ENCODE results near the gene OR9Q1.
A peak's percentile ranks its signal among the peaks of the same experiment; 100 is the strongest.

Gene OR9Q1

GRCh38 chr11:58034471-58034870, 10.8 kb downstream of the OR9Q1 start:
- DNase-seq, result no peak

- no peak for DNase-seq
Observed at GRCh38 chr11:58039589-58039988, 15.9 kb downstream of the OR9Q1 start.

GRCh38 chr11:58043379-58043778, 19.7 kb downstream of the OR9Q1 start:
- DNase-seq, result no peak

GRCh38 chr11:58046231-58046630, 22.6 kb downstream of the OR9Q1 start:
- no peak for DNase-seq

- DNase-seq, result no peak
Observed at GRCh38 chr11:58047818-58048217, 24.1 kb downstream of the OR9Q1 start.

- no peak for DNase-seq
Observed at GRCh38 chr11:58055806-58056401, 32.2 kb downstream of the OR9Q1 start.

GRCh38 chr11:58057481-58057880, 33.8 kb downstream of the OR9Q1 start:
- no peak for DNase-seq

- DNase-seq, result peak; percentile 69
Observed at GRCh38 chr11:58058276-58059006, 34.8 kb downstream of the OR9Q1 start.

- DNase-seq, result no peak
Observed at GRCh38 chr11:58059007-58059350, 35.3 kb downstream of the OR9Q1 start.

- no peak for DNase-seq
Observed at GRCh38 chr11:58060535-58060934, 36.9 kb downstream of the OR9Q1 start.

- no peak for DNase-seq
Observed at GRCh38 chr11:58060939-58061672, 37.4 kb downstream of the OR9Q1 start.

GRCh38 chr11:58061813-58062212, 38.1 kb downstream of the OR9Q1 start:
- no peak for DNase-seq

- no peak for DNase-seq
Observed at GRCh38 chr11:58067685-58068084, 44.0 kb downstream of the OR9Q1 start.

- no peak for DNase-seq
Observed at GRCh38 chr11:58068655-58069054, 45.0 kb downstream of the OR9Q1 start.

GRCh38 chr11:58070585-58070984, 46.9 kb downstream of the OR9Q1 start:
- no peak for DNase-seq

GRCh38 chr11:58075781-58076180, 52.1 kb downstream of the OR9Q1 start:
- DNase-seq, result no peak

- DNase-seq, result no peak
Observed at GRCh38 chr11:58086528-58086927, 62.8 kb downstream of the OR9Q1 start.

GRCh38 chr11:58097437-58097836, 73.8 kb downstream of the OR9Q1 start:
- no peak for DNase-seq

GRCh38 chr11:58121096-58121495, 97.4 kb downstream of the OR9Q1 start:
- no peak for DNase-seq

- no peak for DNase-seq
Observed at GRCh38 chr11:58125469-58125868, 101.8 kb downstream of the OR9Q1 start, which contains the start of gene OR9I1. Gene OR9I1, minus strand, starts transcription at chr11:58125530. Its CDS starts 6,086 bp downstream, at chr11:58119444.

- no peak for DNase-seq
Observed at GRCh38 chr11:58127350-58127749, 103.7 kb downstream of the OR9Q1 start.

GRCh38 chr11:58133309-58134076, 109.8 kb downstream of the OR9Q1 start:
- DNase-seq, result no peak

GRCh38 chr11:58134151-58134550, 110.5 kb downstream of the OR9Q1 start:
- no peak for DNase-seq
